SU-DHL-6 (cell line): ENCODE measurements around the gene IL22RA2.

Experiments used
- H2AFZ ChIP-seq: fragments of 200-600 bp; sonication (generic); 2 replicates; pipeline ENCODE4 v1.6.1; 2014; ENCODE audit warnings: low read depth, mild to moderate bottlenecking, moderate library complexity, mixed read lengths, antibody characterized with exemption, low read length; ENCODE audit not compliant: severe bottlenecking
- H3F3A ChIP-seq: fragments of 200-600 bp; shearing (Covaris generic); 2 replicates; pipeline ENCODE4 v1.6.0; 2016; ENCODE audit warnings: antibody characterized with exemption, mild to moderate bottlenecking; ENCODE audit not compliant: insufficient read depth
- H3K27ac ChIP-seq: fragments of 200-600 bp; sonication (generic); 2 replicates; pipeline ENCODE4 v1.5.1; 2016; ENCODE audit warnings: low read depth, mild to moderate bottlenecking, low read length, moderate library complexity, mixed read lengths
- H3K27me3 ChIP-seq: fragments of 200-600 bp; sonication (generic), shearing (Covaris generic); 2 replicates; pipeline ENCODE4 v1.6.0; 2014; ENCODE audit warnings: mild to moderate bottlenecking, low read length
- H3K36me3 ChIP-seq: fragments of 200-600 bp; sonication (generic); 2 replicates; pipeline ENCODE4 v1.6.1; 2014; ENCODE audit warnings: mild to moderate bottlenecking, low read length, mixed read lengths
- H3K4me2 ChIP-seq: fragments of 300-600, 200-600 bp; shearing (Covaris generic), sonication (generic); 2 replicates; pipeline ENCODE4 v1.6.0; 2014; ENCODE audit warnings: low read length, low read depth, mild to moderate bottlenecking; ENCODE audit not compliant: poor library complexity, severe bottlenecking
- H3K4me3 ChIP-seq: fragments of 200-600 bp; sonication (generic); 2 replicates; pipeline ENCODE4 v1.5.1; 2014; ENCODE audit warnings: antibody characterized with exemption, low read length, mild to moderate bottlenecking, mixed read lengths; ENCODE audit not compliant: insufficient read depth, poor library complexity, severe bottlenecking
- H3K79me2 ChIP-seq: fragments of 200-600 bp; sonication (generic); 2 replicates; pipeline ENCODE4 v1.6.1; 2014; ENCODE audit warnings: mild to moderate bottlenecking, low read length, moderate library complexity; ENCODE audit not compliant: insufficient read depth
- H3K9ac ChIP-seq: fragments of 200-600 bp; sonication (generic); 2 replicates; pipeline ENCODE4 v1.7.0; 2014; ENCODE audit warnings: mild to moderate bottlenecking, low read length
- H3K9me2 ChIP-seq: fragments of 200-600 bp; sonication (generic); replicated peaks from 2 replicates; pipeline ENCODE4 v1.6.1; 2014; ENCODE audit warnings: low read length; ENCODE audit not compliant: insufficient read depth
- H3K9me3 ChIP-seq: fragments of 200-600 bp; sonication (generic); 2 replicates; pipeline ENCODE4 v1.6.1; 2014; ENCODE audit warnings: low read length, mixed read lengths; ENCODE audit not compliant: insufficient read depth
- H4K20me1 ChIP-seq: fragments of 200-600 bp; sonication (generic); 2 replicates; pipeline ENCODE4 v1.6.1; 2014; ENCODE audit warnings: low read depth, mild to moderate bottlenecking, antibody characterized with exemption, low read length, moderate library complexity, mixed read lengths
- EZH2phosphoT487 ChIP-seq: fragments of 200-600 bp; sonication (generic), shearing (Covaris generic); conservative IDR thresholded peaks from 2 replicates; pipeline ENCODE4 v1.6.1; 2018; ENCODE audit warnings: mild to moderate bottlenecking, antibody characterized with exemption, low read length, moderate library complexity, mixed read lengths
- TF ChIP-seq, protein P1 (sequence below): fragments of 200-600 bp; sonication (generic); IDR thresholded peaks from one replicate; pipeline ENCODE4 v1.5.1; 2017; ENCODE audit warnings: antibody characterized with exemption, mild to moderate bottlenecking, low read length, moderate library complexity; ENCODE audit not compliant: insufficient read depth, poor library complexity, severe bottlenecking

The IL22RA2 gene

DNA sequence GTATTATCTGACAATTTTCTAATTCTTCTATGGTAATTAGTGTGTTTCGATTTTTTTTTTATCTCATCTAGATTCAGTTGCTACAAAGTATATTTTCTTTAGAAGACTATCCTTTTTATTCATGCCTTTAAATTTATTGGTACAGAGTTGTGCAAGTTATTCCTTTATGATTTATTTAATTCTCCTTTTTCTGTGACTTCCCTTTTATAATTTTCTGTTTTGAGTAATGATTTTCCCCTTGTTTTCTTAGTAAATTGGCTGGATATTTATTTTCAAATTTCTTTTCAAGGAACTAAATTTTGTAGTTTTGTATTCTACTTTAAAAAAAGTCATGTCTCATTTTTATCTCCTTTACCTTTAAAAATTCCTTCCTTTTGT lies 2.4 kb upstream of the IL22RA2 start:
- H3K79me2 ChIP-seq, result no peaks in the 10 kb centered on the region
- no peak overlapping the region for H3K4me3 ChIP-seq
- no peaks in the 10 kb centered on the region for H3K36me3 ChIP-seq
- TF ChIP-seq, protein P1, sequence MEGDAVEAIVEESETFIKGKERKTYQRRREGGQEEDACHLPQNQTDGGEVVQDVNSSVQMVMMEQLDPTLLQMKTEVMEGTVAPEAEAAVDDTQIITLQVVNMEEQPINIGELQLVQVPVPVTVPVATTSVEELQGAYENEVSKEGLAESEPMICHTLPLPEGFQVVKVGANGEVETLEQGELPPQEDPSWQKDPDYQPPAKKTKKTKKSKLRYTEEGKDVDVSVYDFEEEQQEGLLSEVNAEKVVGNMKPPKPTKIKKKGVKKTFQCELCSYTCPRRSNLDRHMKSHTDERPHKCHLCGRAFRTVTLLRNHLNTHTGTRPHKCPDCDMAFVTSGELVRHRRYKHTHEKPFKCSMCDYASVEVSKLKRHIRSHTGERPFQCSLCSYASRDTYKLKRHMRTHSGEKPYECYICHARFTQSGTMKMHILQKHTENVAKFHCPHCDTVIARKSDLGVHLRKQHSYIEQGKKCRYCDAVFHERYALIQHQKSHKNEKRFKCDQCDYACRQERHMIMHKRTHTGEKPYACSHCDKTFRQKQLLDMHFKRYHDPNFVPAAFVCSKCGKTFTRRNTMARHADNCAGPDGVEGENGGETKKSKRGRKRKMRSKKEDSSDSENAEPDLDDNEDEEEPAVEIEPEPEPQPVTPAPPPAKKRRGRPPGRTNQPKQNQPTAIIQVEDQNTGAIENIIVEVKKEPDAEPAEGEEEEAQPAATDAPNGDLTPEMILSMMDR, result no peak
- TF ChIP-seq EZH2phosphoT487, result no peak
- H4K20me1 ChIP-seq, result no peaks in the 10 kb centered on the region
- H3K27me3 ChIP-seq, result no peaks in the 10 kb centered on the region
- no peaks in the 10 kb centered on the region for H3K9me2 ChIP-seq
- no peaks in the 10 kb centered on the region for H3F3A ChIP-seq
- H2AFZ ChIP-seq, result no peak overlapping the region
- no peak overlapping the region for H3K27ac ChIP-seq
- no peak overlapping the region for H3K9ac ChIP-seq
- no peaks in the 10 kb centered on the region for H3K9me3 ChIP-seq
- H3K4me2 ChIP-seq, result no peak overlapping the region

DNA sequence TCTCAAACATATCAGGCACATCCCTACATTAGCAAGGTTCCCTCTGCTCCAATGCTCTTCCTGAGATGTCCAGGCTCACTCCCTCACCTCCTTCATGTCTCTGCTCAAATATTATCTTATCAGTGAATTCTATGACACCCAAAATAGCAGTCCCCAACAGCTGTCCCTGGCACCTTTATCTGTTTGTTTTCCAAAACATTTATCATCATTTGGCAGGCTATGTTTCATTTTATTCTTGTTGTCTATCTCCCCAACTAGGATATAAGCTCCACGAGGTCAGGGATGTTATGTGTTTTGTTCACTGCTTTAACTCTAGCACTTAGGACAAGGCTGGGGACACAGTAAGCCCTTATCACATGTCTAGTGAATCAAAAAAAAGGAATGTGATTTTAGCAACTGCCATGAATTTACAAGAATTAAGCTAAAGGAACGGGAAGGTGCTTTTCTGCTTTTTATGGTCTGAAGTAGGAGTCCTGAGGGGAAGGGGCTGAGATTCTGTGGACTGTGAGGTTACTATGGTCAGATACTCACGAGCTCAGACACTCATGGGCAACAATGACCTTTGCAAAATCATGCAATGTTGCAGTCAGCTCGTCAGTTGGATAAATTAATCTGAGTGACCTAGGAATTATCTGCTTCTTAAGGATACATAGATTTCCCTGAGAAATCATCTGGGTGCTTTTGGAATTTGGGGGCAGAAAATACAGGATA lies 1.9 kb upstream of the IL22RA2 start:
- H3K4me2 ChIP-seq, result no peak overlapping the region
- H3K79me2 ChIP-seq, result no peaks in the 10 kb centered on the region
- H2AFZ ChIP-seq, result no peak overlapping the region
- no peaks in the 10 kb centered on the region for H3F3A ChIP-seq
- H3K36me3 ChIP-seq, result no peaks in the 10 kb centered on the region
- TF ChIP-seq, protein P1, result no peak
- TF ChIP-seq EZH2phosphoT487, result no peak
- no peaks in the 10 kb centered on the region for H3K9me2 ChIP-seq
- no peak overlapping the region for H3K9ac ChIP-seq
- no peak overlapping the region for H3K27ac ChIP-seq
- no peaks in the 10 kb centered on the region for H3K9me3 ChIP-seq
- H3K27me3 ChIP-seq, result no peaks in the 10 kb centered on the region
- H4K20me1 ChIP-seq, result no peaks in the 10 kb centered on the region
- no peak overlapping the region for H3K4me3 ChIP-seq

DNA sequence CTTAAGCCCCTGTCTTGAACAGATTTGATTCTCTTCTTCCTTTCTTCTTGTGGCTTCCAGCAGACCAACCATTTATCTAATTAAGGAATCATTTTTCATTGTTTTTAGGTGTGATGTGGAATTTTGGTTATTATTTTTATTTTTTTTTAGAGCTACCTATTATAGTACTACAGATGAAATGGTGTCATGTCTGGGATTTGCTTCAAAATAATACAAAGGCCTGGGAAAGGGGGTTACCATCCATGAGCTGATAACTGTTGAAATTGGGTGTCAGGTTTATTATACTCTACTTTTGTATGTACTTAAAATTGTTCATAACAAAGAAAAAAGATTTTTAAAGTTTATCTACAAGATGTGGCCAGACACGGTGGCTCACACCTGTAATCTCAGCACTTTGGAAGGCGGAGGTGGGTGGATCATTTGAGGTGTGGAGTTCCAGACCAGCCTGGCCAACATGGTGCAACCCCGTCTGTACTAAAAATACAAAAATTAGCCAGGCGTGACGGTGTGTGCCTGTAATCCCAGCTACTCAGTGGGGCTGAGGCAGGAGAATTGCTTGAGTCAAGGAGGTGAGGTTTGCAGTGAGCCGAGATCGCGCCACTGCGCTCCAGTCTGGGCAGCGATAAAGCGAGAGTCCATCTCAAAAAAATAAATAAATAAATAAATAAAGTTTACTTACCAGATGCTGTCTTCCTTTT lies 561 bp downstream of the IL22RA2 start:
- Histone ChIP-seq H2AFZ (no peak overlapping the region), H3K9me2 (no peaks in the 10 kb centered on the region), H3K4me3 (no peak overlapping the region), H3K36me3 (no peaks in the 10 kb centered on the region), H4K20me1 (no peaks in the 10 kb centered on the region), H3F3A (no peaks in the 10 kb centered on the region), H3K27me3 (no peaks in the 10 kb centered on the region), H3K79me2 (no peaks in the 10 kb centered on the region), H3K4me2 (no peak overlapping the region), H3K27ac (no peak overlapping the region), H3K9me3 (no peaks in the 10 kb centered on the region), H3K9ac (no peak overlapping the region)
- TF ChIP-seq, protein P1, result no peak
- no peak for TF ChIP-seq EZH2phosphoT487
